Measurements from ENCODE around the gene SYT7. TPM values are rescaled to one million over a fixed set of nuclear protein-coding genes. Genes with fewer than 3 reads are reported as not detected.
A peak's percentile ranks its signal among the peaks of the same experiment; 100 is the strongest.

SYT7 gene
- total RNA-seq, 4 donors from 2014 or later: 1.6 to 2.9 (median 1.9) TPM

- no peaks in the 10 kb centered on the region for H3K9me3 ChIP-seq
Observed at GRCh38 chr11:61609000-61609979, 28.4 kb upstream of the SYT7 start.

GRCh38 chr11:61607920-61608599, 27.2 kb upstream of the SYT7 start:
- Histone ChIP-seq H3K4me3 (no peak overlapping the region), H3K27ac (peak overlapping the region in 2 of 4 donors; percentile 22 to 29), H3K36me3 (no peaks in the 10 kb centered on the region), H3K27me3 (peaks cover 0 to 45% (median 0%) of the 10 kb centered on the region in 4 donors), H3K9me3 (no peaks in the 10 kb centered on the region), H3K4me1 (peaks cover 7 to 50% (median 13%) of the 10 kb centered on the region in 3 donors)
- WGBS, 2 donors: 64 to 72% methylated on average over 9 to 14 of the region's 14 CpGs
- DNase-seq: no peak
- intact Hi-C loops (cut with DNase I): no loop called here
- TF ChIP-seq CTCF (IDR thresholded peaks at IDR 0.05) (no peak), POLR2A (IDR thresholded peaks at IDR 0.05) (no peak)

More at GRCh38 chr11:61609000-61609979, 28.4 kb upstream of the SYT7 start:
- no peak for DNase-seq
- WGBS, 2 donors: 29 to 45% methylated on average over 11 to 14 of the region's 22 CpGs
- intact Hi-C loops (cut with DNase I): no loop called here
- TF ChIP-seq CTCF (IDR thresholded peaks at IDR 0.05): no peak
- TF ChIP-seq POLR2A (IDR thresholded peaks at IDR 0.05): no peak
- H3K36me3 ChIP-seq: no peaks in the 10 kb centered on the region
- H3K27ac ChIP-seq: peak overlapping the region in 1 of 4 donors; percentile 22
- no peak overlapping the region for H3K4me3 ChIP-seq
- H3K4me1 ChIP-seq: peaks cover 5 to 38% (median 7%) of the 10 kb centered on the region in 3 donors
- H3K27me3 ChIP-seq: peaks cover 0 to 55% (median 0%) of the 10 kb centered on the region in 4 donors

- DNase-seq: no peak
- intact Hi-C loops (cut with DNase I): no loop called here
- 55 to 64% methylated on average over 3 of the region's 3 CpGs for WGBS, 2 donors
- no peaks in the 10 kb centered on the region for H3K36me3 ChIP-seq
- H3K4me3 ChIP-seq: no peak overlapping the region
- H3K27ac ChIP-seq: peak overlapping the region in 1 of 4 donors; percentile 29
- H3K27me3 ChIP-seq: peaks cover 0 to 38% (median 0%) of the 10 kb centered on the region in 4 donors
- peaks cover 7 to 57% (median 18%) of the 10 kb centered on the region in 3 donors for H3K4me1 ChIP-seq
- TF ChIP-seq CTCF (IDR thresholded peaks at IDR 0.05): no peak
- no peak for TF ChIP-seq POLR2A (IDR thresholded peaks at IDR 0.05)
- H3K9me3 ChIP-seq: no peaks in the 10 kb centered on the region
Observed at GRCh38 chr11:61607426-61607825, 26.6 kb upstream of the SYT7 start.

GRCh38 chr11:61603667-61604066, 22.8 kb upstream of the SYT7 start:
- WGBS, 2 donors: 68 to 86% methylated on average over 3 to 5 of the region's 6 CpGs
- TF ChIP-seq CTCF (IDR thresholded peaks at IDR 0.05) (no peak), POLR2A (IDR thresholded peaks at IDR 0.05) (no peak)
- peaks cover 0 to 25% (median 0%) of the 10 kb centered on the region in 4 donors for H3K27me3 ChIP-seq
- DNase-seq: no peak
- H3K4me3 ChIP-seq: no peak overlapping the region
- H3K36me3 ChIP-seq: no peaks in the 10 kb centered on the region
- no peaks in the 10 kb centered on the region for H3K9me3 ChIP-seq
- H3K27ac ChIP-seq: peak overlapping the region; percentile 51 to 85 (median 78)
- intact Hi-C loops (cut with DNase I): no loop called here
- peaks cover 1 to 78% (median 22%) of the 10 kb centered on the region in 3 donors for H3K4me1 ChIP-seq
